Keratinocyte (primary cell): ENCODE data around the gene COL6A5. TPM values are rescaled to one million over a fixed set of nuclear protein-coding genes. Genes with fewer than 3 reads are reported as not detected.

Experiments used
- DNase-seq: peaks from one replicate; pipeline ENCODE4 v3.0.0-alpha.2; 2011; ENCODE audit warnings: low read depth, missing footprints, low spot score
- FAIRE-seq: peaks from 2 replicates; lab custom pipeline; 2011; peaks lifted over from hg19 to GRCh38; lab: Jason Lieb, UNC
- H2AFZ ChIP-seq: 2 replicates; pipeline ENCODE4 v1.6.0; 2012; ENCODE audit warnings: low read length, control low read depth, inconsistent platforms; ENCODE audit not compliant: control insufficient read depth
- H3K27ac ChIP-seq: 2 replicates; pipeline ENCODE4 v1.5.1; 2011; ENCODE audit warnings: low read length; ENCODE audit not compliant: control insufficient read depth, insufficient read depth
- H3K27me3 ChIP-seq: 3 replicates; pipeline ENCODE4 v1.6.0; 2011; ENCODE audit warnings: low read length; ENCODE audit not compliant: control insufficient read depth, insufficient read depth; ENCODE audit errors: extremely low read depth
- H3K36me3 ChIP-seq, 2 experiments: 2 replicates in 1 of 2; 3 replicates in 1 of 2; pipeline ENCODE4 v1.5.1; 2011; ENCODE audit warnings: low read length in 2 of 2, mild to moderate bottlenecking in 1 of 2; ENCODE audit not compliant: control insufficient read depth in 2 of 2, insufficient read depth in 2 of 2; ENCODE audit errors: extremely low read depth in 1 of 2
- H3K4me1 ChIP-seq: 3 replicates; pipeline ENCODE4 v1.5.1; 2011; ENCODE audit warnings: low read length; ENCODE audit not compliant: control insufficient read depth, insufficient read depth; ENCODE audit errors: extremely low read depth
- H3K4me2 ChIP-seq: 3 replicates; pipeline ENCODE4 v1.6.0; 2011; ENCODE audit warnings: low read depth, low read length; ENCODE audit not compliant: control insufficient read depth, insufficient read depth; ENCODE audit errors: extremely low read depth
- H3K4me3 ChIP-seq, 3 experiments: fragments of 200-600 bp in 1 of 3; sonication (generic) in 1 of 3; 2 replicates in 2 of 3; 3 replicates in 1 of 3; pipeline ENCODE4 v1.5.1; 2011 to 2016; ENCODE audit warnings: low read length in 3 of 3, mild to moderate bottlenecking in 3 of 3, control low read depth in 2 of 3, inconsistent platforms in 1 of 3, low read depth in 1 of 3, mixed read lengths in 1 of 3, mixed run types in 1 of 3, moderate library complexity in 1 of 3; ENCODE audit not compliant: control insufficient read depth in 2 of 3, insufficient read depth in 2 of 3; ENCODE audit errors: extremely low read depth in 1 of 3
- H3K79me2 ChIP-seq: 2 replicates; pipeline ENCODE4 v1.6.0; 2012; ENCODE audit warnings: low read length; ENCODE audit not compliant: control insufficient read depth, insufficient read depth
- H3K9ac ChIP-seq: 3 replicates; pipeline ENCODE4 v1.6.0; 2011; ENCODE audit warnings: low read length; ENCODE audit not compliant: control insufficient read depth, insufficient read depth; ENCODE audit errors: extremely low read depth
- H3K9me1 ChIP-seq: 3 replicates; pipeline ENCODE4 v1.6.0; 2011; ENCODE audit warnings: low read length; ENCODE audit not compliant: control insufficient read depth, insufficient read depth; ENCODE audit errors: extremely low read depth
- H3K9me3 ChIP-seq: 2 replicates; pipeline ENCODE4 v1.5.1; 2012; ENCODE audit warnings: low read depth, low read length; ENCODE audit not compliant: control insufficient read depth
- H4K20me1 ChIP-seq: 3 replicates; pipeline ENCODE4 v1.6.0; 2011; ENCODE audit warnings: low read length; ENCODE audit not compliant: control insufficient read depth, insufficient read depth; ENCODE audit errors: extremely low read depth
- EZH2 ChIP-seq: IDR thresholded peaks from one replicate; pipeline ENCODE4 v1.6.1; 2012; ENCODE audit warnings: inconsistent platforms, mild to moderate bottlenecking, low read length, moderate library complexity
- dilution Hi-C: fragments of 300-500 bp; cut with MboI; formaldehyde crosslinking; loops from one replicate; pipeline ENCODE4 v1.7.0; 2020; ENCODE audit warnings: low sequenced_read_pairs; ENCODE audit not compliant: extremely low pct_ligation_motif_present
- polyA plus RNA-seq, 5 experiments: library from polyadenylated mRNA; depleted of rRNA in 3 of 5; stranded (reverse) in 3 of 5; stranded (forward) in 1 of 5; unstranded in 1 of 5; fragments of >200 nt; gene quantifications; 1 replicate in 1 of 5; 2 replicates in 3 of 5; 3 replicates in 1 of 5; pipeline versions ENCODE4 v1.2.1 to v1.2.3, GENCODE V29; 2011 to 2012; ENCODE audit warnings: missing spikeins in 2 of 5, low read depth in 1 of 5, low replicate concordance in 1 of 5
- TF ChIP-seq, protein P1 (sequence below), 3 experiments: IDR thresholded peaks in 1 of 3; conservative IDR thresholded peaks in 1 of 3; optimal IDR thresholded peaks in 1 of 3; 2 replicates in 2 of 3; 3 replicates in 1 of 3; pipeline versions ENCODE3 to v1.5.1; 2011; ENCODE audit warnings: low read length in 3 of 3, mild to moderate bottlenecking in 3 of 3, moderate library complexity in 2 of 3, control low read depth in 1 of 3, inconsistent platforms in 1 of 3; ENCODE audit not compliant: insufficient read depth in 2 of 3; ENCODE audit errors: extremely low read depth in 1 of 3

COL6A5 gene
- polyA plus RNA-seq, 1 donor (not counting 4 experiments of a cell fraction or from before 2014, with no cell fraction given), result not detected

DNA sequence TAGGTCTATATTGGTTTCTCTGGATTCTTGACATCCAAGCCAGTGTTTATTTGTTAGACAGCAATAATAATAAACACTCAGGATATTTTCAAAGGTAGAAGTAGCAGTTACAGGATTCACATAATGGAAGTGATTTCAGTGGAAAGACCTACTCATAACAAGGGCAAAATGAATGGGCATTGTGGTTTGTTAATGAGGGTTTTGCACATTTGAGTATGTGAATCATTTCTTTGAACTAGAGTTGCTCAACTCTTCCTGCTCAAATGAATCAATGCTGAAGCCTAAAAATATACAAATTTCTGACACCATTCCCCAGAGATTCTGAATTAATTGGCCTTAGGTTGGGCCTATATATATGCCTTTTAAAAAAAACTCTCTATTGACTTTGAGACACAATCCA is 4.1 kb upstream of the COL6A5 start:
- FAIRE-seq, result no peak
- no peak overlapping the region for H2AFZ ChIP-seq
- no peaks in the 10 kb centered on the region for H3K9me3 ChIP-seq
- no peaks in the 10 kb centered on the region for H4K20me1 ChIP-seq
- no peaks in the 10 kb centered on the region for H3K9me1 ChIP-seq
- no peak overlapping the region for H3K27ac ChIP-seq
- peaks cover 16% of the 10 kb centered on the region for H3K27me3 ChIP-seq
- H3K36me3 ChIP-seq, result no peaks in the 10 kb centered on the region
- TF ChIP-seq, protein P1, sequence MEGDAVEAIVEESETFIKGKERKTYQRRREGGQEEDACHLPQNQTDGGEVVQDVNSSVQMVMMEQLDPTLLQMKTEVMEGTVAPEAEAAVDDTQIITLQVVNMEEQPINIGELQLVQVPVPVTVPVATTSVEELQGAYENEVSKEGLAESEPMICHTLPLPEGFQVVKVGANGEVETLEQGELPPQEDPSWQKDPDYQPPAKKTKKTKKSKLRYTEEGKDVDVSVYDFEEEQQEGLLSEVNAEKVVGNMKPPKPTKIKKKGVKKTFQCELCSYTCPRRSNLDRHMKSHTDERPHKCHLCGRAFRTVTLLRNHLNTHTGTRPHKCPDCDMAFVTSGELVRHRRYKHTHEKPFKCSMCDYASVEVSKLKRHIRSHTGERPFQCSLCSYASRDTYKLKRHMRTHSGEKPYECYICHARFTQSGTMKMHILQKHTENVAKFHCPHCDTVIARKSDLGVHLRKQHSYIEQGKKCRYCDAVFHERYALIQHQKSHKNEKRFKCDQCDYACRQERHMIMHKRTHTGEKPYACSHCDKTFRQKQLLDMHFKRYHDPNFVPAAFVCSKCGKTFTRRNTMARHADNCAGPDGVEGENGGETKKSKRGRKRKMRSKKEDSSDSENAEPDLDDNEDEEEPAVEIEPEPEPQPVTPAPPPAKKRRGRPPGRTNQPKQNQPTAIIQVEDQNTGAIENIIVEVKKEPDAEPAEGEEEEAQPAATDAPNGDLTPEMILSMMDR (optimal IDR thresholded peaks at IDR 0.05 in 1 of 3, IDR thresholded peaks at IDR 0.05 in 1 of 3, conservative IDR thresholded peaks at IDR 0.05 in 1 of 3; ENCODE audit: extremely low read depth in 1 of 3, insufficient read depth in 2 of 3, low read length in 3 of 3), result no peak
- no peak for TF ChIP-seq EZH2
- dilution Hi-C loops, result no loop called here
- DNase-seq, result no peak
- H3K9ac ChIP-seq, result no peak overlapping the region
- H3K4me1 ChIP-seq, result no peaks in the 10 kb centered on the region
- H3K4me2 ChIP-seq, result no peak overlapping the region
- no peaks in the 10 kb centered on the region for H3K79me2 ChIP-seq
- H3K4me3 ChIP-seq, result no peak overlapping the region

DNA sequence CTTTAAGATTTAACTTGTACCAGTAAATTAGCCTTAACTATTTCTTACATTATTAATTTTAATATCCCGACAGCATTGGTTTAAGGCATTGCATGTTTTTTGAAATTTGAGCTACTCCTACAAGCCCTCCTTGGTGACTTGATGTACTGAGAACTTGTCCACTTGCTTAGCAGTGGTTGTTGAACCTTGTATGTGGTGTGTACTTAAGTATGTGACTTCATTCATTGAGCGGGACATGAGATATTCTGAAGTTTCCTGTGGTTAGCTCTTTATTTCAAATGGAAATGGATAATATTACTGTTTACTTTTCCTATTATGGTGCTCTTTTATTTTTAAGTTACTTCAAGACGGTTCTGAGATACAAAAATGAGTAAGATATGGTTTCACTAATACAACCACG is 3.6 kb upstream of the COL6A5 start:
- Histone ChIP-seq H3K4me3 (no peak overlapping the region), H3K36me3 (no peaks in the 10 kb centered on the region), H2AFZ (no peak overlapping the region), H3K9ac (no peak overlapping the region), H3K27ac (no peak overlapping the region), H3K4me2 (no peak overlapping the region), H3K27me3 (peaks cover 16% of the 10 kb centered on the region), H3K4me1 (no peaks in the 10 kb centered on the region), H4K20me1 (no peaks in the 10 kb centered on the region), H3K79me2 (no peaks in the 10 kb centered on the region), H3K9me1 (no peaks in the 10 kb centered on the region), H3K9me3 (no peaks in the 10 kb centered on the region)
- TF ChIP-seq, protein P1 (optimal IDR thresholded peaks at IDR 0.05 in 1 of 3, IDR thresholded peaks at IDR 0.05 in 1 of 3, conservative IDR thresholded peaks at IDR 0.05 in 1 of 3; ENCODE audit: extremely low read depth in 1 of 3, insufficient read depth in 2 of 3, low read length in 3 of 3), result no peak
- no peak for TF ChIP-seq EZH2
- FAIRE-seq, result no peak
- dilution Hi-C loops, result no loop called here
- DNase-seq, result no peak
